ENCODE results near the gene CNRIP1.

The CNRIP1 gene

GRCh38 chr2:68291314-68291713 lies 28.4 kb downstream of the CNRIP1 start:
- no peak for DNase-seq

- no peak for DNase-seq
Observed at GRCh38 chr2:68290901-68291300, 28.8 kb downstream of the CNRIP1 start.

- no peak for DNase-seq
Observed at GRCh38 chr2:68287580-68288441, 31.9 kb downstream of the CNRIP1 start.

- no peak for DNase-seq
Observed at GRCh38 chr2:68284896-68285295, 34.9 kb downstream of the CNRIP1 start.

- DNase-seq: no peak
Observed at GRCh38 chr2:68283419-68283812, 36.3 kb downstream of the CNRIP1 start.

GRCh38 chr2:68282811-68283418 lies 36.8 kb downstream of the CNRIP1 start:
- DNase-seq: peak; percentile 5 to 35

- no peak for DNase-seq
Observed at GRCh38 chr2:68280796-68281195, 39.0 kb downstream of the CNRIP1 start.

GRCh38 chr2:68280348-68280747 lies 39.4 kb downstream of the CNRIP1 start:
- peak in 1 of 2 experiments; percentile 59 for DNase-seq

GRCh38 chr2:68279691-68280090 lies 40.1 kb downstream of the CNRIP1 start:
- DNase-seq: peak; percentile 70 to 83

GRCh38 chr2:68278169-68278568 lies 41.6 kb downstream of the CNRIP1 start:
- DNase-seq: no peak

GRCh38 chr2:68274022-68274421 lies 45.7 kb downstream of the CNRIP1 start:
- DNase-seq: no peak

- DNase-seq: no peak
Observed at GRCh38 chr2:68272246-68272994, 47.3 kb downstream of the CNRIP1 start.

GRCh38 chr2:68266655-68267054 lies 53.1 kb downstream of the CNRIP1 start:
- DNase-seq: no peak

- DNase-seq: peak; percentile 38
Observed at GRCh38 chr2:68263632-68264031, 56.1 kb downstream of the CNRIP1 start.

- no peak for DNase-seq
Observed at GRCh38 chr2:68258851-68259250, 60.9 kb downstream of the CNRIP1 start.

- no peak for DNase-seq
Observed at GRCh38 chr2:68256093-68256450, 63.7 kb downstream of the CNRIP1 start.

- DNase-seq: no peak
Observed at GRCh38 chr2:68253219-68254068, 66.3 kb downstream of the CNRIP1 start.

GRCh38 chr2:68252400-68253218 lies 67.1 kb downstream of the CNRIP1 start, which contains the start of gene PPP3R1:
TSS of gene PPP3R1 (minus strand) at chr2:68252532. CDS start at chr2:68252127, 405 bp downstream.
- DNase-seq: peak; percentile 87 to 94

- no peak for DNase-seq
Observed at GRCh38 chr2:68251855-68252399, 67.8 kb downstream of the CNRIP1 start.

GRCh38 chr2:68251187-68251854 lies 68.4 kb downstream of the CNRIP1 start:
- DNase-seq: peak; percentile 47
